Measurements from ENCODE around the gene PRSS3.
A peak's percentile ranks its signal among the peaks of the same experiment; 100 is the strongest.
"Not testable (repeated sequence)": the region's sequence is repeated elsewhere in the genome, so short reads cannot be mapped to it uniquely, and the experiment has no call there.

Gene PRSS3

GRCh38 chr9:33787839-33788238 is 7.5 kb upstream of the PRSS3 start:
- FAIRE-seq = no peak

GRCh38 chr9:33789429-33789828 is 5.9 kb upstream of the PRSS3 start:
- not testable (repeated sequence) for FAIRE-seq

GRCh38 chr9:33791117-33791516 is 4.2 kb upstream of the PRSS3 start:
- FAIRE-seq = no peak

- not testable (repeated sequence) for FAIRE-seq
Observed at GRCh38 chr9:33793496-33793895, 1.9 kb upstream of the PRSS3 start.

- FAIRE-seq = no peak
Observed at GRCh38 chr9:33794560-33794959, 801 bp upstream of the PRSS3 start.

- no peak for FAIRE-seq
Observed at GRCh38 chr9:33795819-33796218, 458 bp downstream of the PRSS3 start.

- FAIRE-seq = not testable (repeated sequence)
Observed at GRCh38 chr9:33796679-33797078, 1.3 kb downstream of the PRSS3 start.

- no peak for FAIRE-seq
Observed at GRCh38 chr9:33797837-33798236, 2.5 kb downstream of the PRSS3 start.

GRCh38 chr9:33798545-33798944 is 3.2 kb downstream of the PRSS3 start:
- no peak for FAIRE-seq

GRCh38 chr9:33799928-33800704 is 4.8 kb downstream of the PRSS3 start:
- no peak for FAIRE-seq

GRCh38 chr9:33800886-33801285 is 5.5 kb downstream of the PRSS3 start:
- FAIRE-seq = no peak

GRCh38 chr9:33801943-33802500 is 6.7 kb downstream of the PRSS3 start:
- not testable (repeated sequence) for FAIRE-seq

- FAIRE-seq = not testable (repeated sequence)
Observed at GRCh38 chr9:33804196-33804595, 8.8 kb downstream of the PRSS3 start.

- not testable (repeated sequence) for FAIRE-seq
Observed at GRCh38 chr9:33807156-33807555, 11.8 kb downstream of the PRSS3 start.

GRCh38 chr9:33808979-33809322 is 13.6 kb downstream of the PRSS3 start:
- FAIRE-seq = not testable (repeated sequence)

- no peak for FAIRE-seq
Observed at GRCh38 chr9:33809506-33809905, 14.1 kb downstream of the PRSS3 start.

- FAIRE-seq = peak; percentile 81
Observed at GRCh38 chr9:33813712-33814641, 18.6 kb downstream of the PRSS3 start.

- FAIRE-seq = no peak
Observed at GRCh38 chr9:33815781-33816180, 20.4 kb downstream of the PRSS3 start.

- FAIRE-seq = no peak
Observed at GRCh38 chr9:33816327-33817252, 21.2 kb downstream of the PRSS3 start, which contains the start of gene UBE2R2. UBE2R2 (plus strand) TSS chr9:33817160; CDS start chr9:33817758, 598 bp downstream.

GRCh38 chr9:33817327-33818166 is 22.2 kb downstream of the PRSS3 start:
- FAIRE-seq = no peak

GRCh38 chr9:33818167-33818846 is 22.9 kb downstream of the PRSS3 start:
- FAIRE-seq = no peak

All from TTC549 (cell line).